Smooth muscle cell (in vitro differentiated cells): Measurements from ENCODE around the gene FOXO3. TPM values are rescaled to one million over a fixed set of nuclear protein-coding genes. Genes with fewer than 3 reads are reported as not detected.

ENCODE experiments used
- DNase-seq: peaks from one replicate; lab custom pipeline; 2025; ENCODE audit not compliant: unreplicated experiment; lab: John Stamatoyannopoulos, UW
- H2AFZ ChIP-seq: fragments of 200-600 bp; sonication (generic); 2 replicates; pipeline ENCODE4 v1.6.0; 2016; ENCODE audit warnings: antibody characterized with exemption, low read depth, mild to moderate bottlenecking
- H3F3A ChIP-seq: fragments of 200-600 bp; sonication (generic); 2 replicates; pipeline ENCODE4 v1.6.0; 2017; ENCODE audit warnings: antibody characterized with exemption, low read depth
- H3K27ac ChIP-seq: fragments of 200-600 bp; sonication (generic); 2 replicates; pipeline ENCODE4 v1.5.1; 2016; ENCODE audit warnings: low read depth, mild to moderate bottlenecking
- H3K27me3 ChIP-seq: fragments of 200-600 bp; sonication (generic); 2 replicates; pipeline ENCODE4 v1.6.1; 2016; ENCODE audit warnings: low read depth, mild to moderate bottlenecking
- H3K36me3 ChIP-seq: fragments of 200-600 bp; sonication (generic); 2 replicates; pipeline ENCODE4 v1.5.1; 2016; ENCODE audit warnings: low read depth
- H3K4me1 ChIP-seq: fragments of 200-600 bp; sonication (generic); 2 replicates; pipeline ENCODE4 v1.5.1; 2016; ENCODE audit warnings: low read depth
- H3K4me2 ChIP-seq: fragments of 200-600 bp; sonication (generic); 2 replicates; pipeline ENCODE4 v1.6.0; 2016; ENCODE audit warnings: mild to moderate bottlenecking
- H3K4me3 ChIP-seq: fragments of 200-600 bp; sonication (generic); 2 replicates; pipeline ENCODE4 v1.5.1; 2016; ENCODE audit warnings: mild to moderate bottlenecking
- H3K79me2 ChIP-seq: fragments of 200-600 bp; sonication (generic); 2 replicates; pipeline ENCODE4 v1.6.0; 2016; ENCODE audit warnings: low read depth, mild to moderate bottlenecking
- H3K9ac ChIP-seq: fragments of 200-600 bp; sonication (generic); 2 replicates; pipeline ENCODE4 v1.6.0; 2016; ENCODE audit warnings: low read depth
- H3K9me3 ChIP-seq: fragments of 200-600 bp; sonication (generic); replicated peaks from 2 replicates; pipeline ENCODE4 v1.5.1; 2016; ENCODE audit warnings: low read depth
- H4K20me1 ChIP-seq: fragments of 200-600 bp; sonication (generic); 2 replicates; pipeline ENCODE4 v1.6.0; 2016; ENCODE audit warnings: low read depth
- CTCF ChIP-seq: fragments of 200-600 bp; sonication (generic); IDR thresholded peaks from 2 replicates; pipeline ENCODE4 v1.5.1; 2017; ENCODE audit warnings: borderline replicate concordance, mild to moderate bottlenecking, antibody characterized with exemption; ENCODE audit not compliant: insufficient read depth, poor library complexity, severe bottlenecking
- WGBS: methylation state at CpG from one replicate; pipeline ENCODE4 v1.1.7; 2016; ENCODE audit warnings: low lambda C conversion rate; 5-methylcytosine and 5-hydroxymethylcytosine counted together
- polyA plus RNA-seq: library from polyadenylated mRNA; unstranded; fragments of >200 nt; fragmentation: Nextera tagmentation; extraction: Ambion mirVana; gene quantifications from 2 replicates; pipeline ENCODE4 v1.2.1, GENCODE V29; 2016
- total RNA-seq: library from RNA; depleted of rRNA; stranded (reverse); fragments of >200 nt; gene quantifications from 2 replicates; pipeline ENCODE4 v1.2.3, GENCODE V29; 2014

FOXO3 gene
- total and polyA plus RNA-seq, 2 experiments from 2014 or later: 35.9 to 40.3 TPM

- Histone ChIP-seq H3K36me3 (no peaks in the 10 kb centered on the region), H3K9ac (no peak overlapping the region), H3K27ac (peak overlapping the region; percentile 40), H3K4me3 (no peak overlapping the region), H3K4me1 (peaks cover 32% of the 10 kb centered on the region), H2AFZ (no peak overlapping the region), H3K4me2 (peak overlapping the region; percentile 52), H4K20me1 (peaks cover 69% of the 10 kb centered on the region), H3F3A (peaks cover 15% of the 10 kb centered on the region), H3K27me3 (no peaks in the 10 kb centered on the region), H3K9me3 (no peaks in the 10 kb centered on the region), H3K79me2 (peaks cover 88% of the 10 kb centered on the region)
- no peak for TF ChIP-seq CTCF
- 30% methylated on average over 3 of the region's 3 CpGs for WGBS
- no peak for DNase-seq
Observed at GRCh38 chr6:108606250-108606690, 45.6 kb downstream of the FOXO3 start.

DNA sequence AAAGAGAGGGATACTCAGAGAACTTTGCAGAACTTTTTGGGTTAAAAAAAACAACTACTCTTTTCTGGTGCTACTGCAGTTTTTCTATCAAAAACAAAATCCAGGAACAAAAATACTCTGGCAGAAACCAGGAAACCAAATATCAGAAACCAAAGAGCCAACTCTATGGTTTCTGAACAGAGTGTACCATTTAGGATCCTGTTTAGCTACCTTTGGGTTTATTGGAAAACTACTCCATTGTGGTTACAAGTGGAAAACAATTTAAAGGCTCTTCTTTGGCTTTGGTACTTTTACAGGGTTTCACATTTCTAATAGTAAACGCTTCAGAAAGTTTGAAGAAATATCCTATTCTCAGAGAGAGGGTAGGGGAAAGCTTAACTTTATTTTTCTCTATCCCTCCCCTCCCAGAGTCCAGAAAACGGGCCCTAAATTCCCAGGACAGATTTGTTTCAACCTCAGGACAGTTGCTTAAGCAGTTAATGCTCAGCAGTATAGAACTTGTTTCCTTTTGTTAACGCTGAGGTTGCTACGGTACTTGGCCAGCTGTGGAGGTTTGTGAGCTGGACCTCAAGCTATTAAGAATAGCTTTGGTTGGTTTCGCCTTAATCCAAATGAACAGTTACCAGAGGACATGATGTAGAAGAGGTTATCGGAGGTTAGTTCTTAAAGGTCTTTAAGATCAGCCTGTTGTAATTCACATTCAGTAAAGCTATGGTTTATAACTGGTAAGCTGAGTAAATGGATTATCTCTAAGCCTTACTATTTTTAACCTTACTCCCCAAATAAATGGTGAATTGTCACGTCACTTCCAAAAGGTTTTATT lies 47.9 kb downstream of the FOXO3 start:
- no peak for DNase-seq
- TF ChIP-seq CTCF: no peak
- H3K79me2 ChIP-seq: peaks cover 88% of the 10 kb centered on the region
- no peaks in the 10 kb centered on the region for H3K36me3 ChIP-seq
- no peaks in the 10 kb centered on the region for H3K9me3 ChIP-seq
- H4K20me1 ChIP-seq: peaks cover 80% of the 10 kb centered on the region
- peaks cover 32% of the 10 kb centered on the region for H3K4me1 ChIP-seq
- 30% methylated on average over 7 of the region's 7 CpGs for WGBS
- peaks cover 15% of the 10 kb centered on the region for H3F3A ChIP-seq
- peak overlapping the region; percentile 33 for H3K9ac ChIP-seq
- no peaks in the 10 kb centered on the region for H3K27me3 ChIP-seq
- peak overlapping the region; percentile 86 for H3K27ac ChIP-seq
- no peak overlapping the region for H2AFZ ChIP-seq
- peak overlapping the region; percentile 45 for H3K4me2 ChIP-seq
- no peak overlapping the region for H3K4me3 ChIP-seq

DNA sequence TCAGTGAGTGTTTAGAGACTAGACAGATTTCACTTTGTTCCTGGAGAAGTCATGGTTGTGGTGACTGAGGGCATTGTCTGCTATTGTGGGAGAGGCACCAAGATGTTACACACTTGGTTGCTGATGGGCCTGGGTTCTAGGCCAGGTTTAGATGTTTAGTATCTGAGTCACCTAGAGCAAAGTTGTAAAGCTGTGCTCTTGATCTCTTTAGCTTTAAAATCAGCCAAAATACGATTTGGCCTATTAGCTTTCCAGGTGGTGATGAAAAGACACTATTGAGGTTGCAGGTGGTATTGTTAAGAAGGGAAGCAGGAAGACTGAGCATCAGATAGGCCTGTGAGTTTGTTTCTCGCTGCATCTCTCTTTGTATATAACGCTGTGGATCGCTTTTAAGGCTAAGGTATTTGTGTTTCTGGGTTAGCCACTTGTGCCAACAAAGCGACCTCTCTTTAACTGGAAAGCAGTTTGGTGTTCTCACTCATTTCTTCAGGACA lies 48.6 kb downstream of the FOXO3 start:
- no peak for TF ChIP-seq CTCF
- H3K27ac ChIP-seq: peak overlapping the region; percentile 86
- H3K4me1 ChIP-seq: peaks cover 32% of the 10 kb centered on the region
- no peaks in the 10 kb centered on the region for H3K27me3 ChIP-seq
- WGBS: 81% methylated on average over 5 of the region's 5 CpGs
- no peak overlapping the region for H3K9ac ChIP-seq
- no peaks in the 10 kb centered on the region for H3K9me3 ChIP-seq
- H3K4me3 ChIP-seq: no peak overlapping the region
- no peak overlapping the region for H2AFZ ChIP-seq
- no peaks in the 10 kb centered on the region for H3K36me3 ChIP-seq
- H4K20me1 ChIP-seq: peaks cover 82% of the 10 kb centered on the region
- no peak for DNase-seq
- H3K79me2 ChIP-seq: peaks cover 88% of the 10 kb centered on the region
- H3F3A ChIP-seq: peaks cover 15% of the 10 kb centered on the region
- peak overlapping the region; percentile 45 for H3K4me2 ChIP-seq
